SKM-1 (cell line): ENCODE measurements around the gene RTL10.
"Not testable (repeated sequence)": the region's sequence is repeated elsewhere in the genome, so short reads cannot be mapped to it uniquely, and the experiment has no call there.

Source experiments
- DNase-seq: peaks from one replicate; lab custom pipeline; 2025; ENCODE audit not compliant: unreplicated experiment; lab: John Stamatoyannopoulos, UW

RTL10 gene

DNA sequence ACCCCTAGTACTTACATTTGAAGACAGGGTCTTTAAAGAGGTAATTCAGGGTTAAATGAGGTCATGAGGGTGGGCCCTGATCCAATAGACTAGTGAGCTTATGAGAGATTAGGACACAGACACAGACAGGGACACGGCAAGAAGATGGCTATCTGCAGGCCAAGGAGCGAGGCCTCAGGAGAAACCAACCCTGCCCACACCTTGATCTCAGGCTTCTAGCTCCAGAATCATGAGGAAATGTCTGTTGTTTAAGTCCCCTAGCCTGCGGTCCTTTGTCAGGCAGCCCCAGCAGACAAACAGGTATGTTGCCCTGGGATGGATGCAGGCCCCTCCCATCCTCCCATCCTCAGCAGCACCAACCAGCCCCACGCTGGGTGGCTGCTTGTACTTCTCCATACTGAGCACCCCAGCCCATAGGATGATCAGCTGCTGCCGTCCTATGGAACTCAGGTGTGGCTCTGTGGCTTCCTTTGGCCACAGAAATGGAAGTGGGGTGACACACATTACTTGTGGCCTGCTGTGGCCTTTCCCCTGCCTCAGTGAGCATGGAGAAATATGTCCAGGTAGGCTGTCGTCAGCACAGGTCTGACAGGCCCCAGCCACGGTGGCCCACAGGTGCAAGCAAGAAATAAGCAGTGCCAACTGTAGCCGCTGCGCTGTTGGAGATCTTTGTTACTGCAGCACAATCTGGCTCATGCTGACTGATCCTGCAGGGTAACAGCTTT, 7.9 kb downstream of the RTL10 start:
- no peak for DNase-seq

DNA sequence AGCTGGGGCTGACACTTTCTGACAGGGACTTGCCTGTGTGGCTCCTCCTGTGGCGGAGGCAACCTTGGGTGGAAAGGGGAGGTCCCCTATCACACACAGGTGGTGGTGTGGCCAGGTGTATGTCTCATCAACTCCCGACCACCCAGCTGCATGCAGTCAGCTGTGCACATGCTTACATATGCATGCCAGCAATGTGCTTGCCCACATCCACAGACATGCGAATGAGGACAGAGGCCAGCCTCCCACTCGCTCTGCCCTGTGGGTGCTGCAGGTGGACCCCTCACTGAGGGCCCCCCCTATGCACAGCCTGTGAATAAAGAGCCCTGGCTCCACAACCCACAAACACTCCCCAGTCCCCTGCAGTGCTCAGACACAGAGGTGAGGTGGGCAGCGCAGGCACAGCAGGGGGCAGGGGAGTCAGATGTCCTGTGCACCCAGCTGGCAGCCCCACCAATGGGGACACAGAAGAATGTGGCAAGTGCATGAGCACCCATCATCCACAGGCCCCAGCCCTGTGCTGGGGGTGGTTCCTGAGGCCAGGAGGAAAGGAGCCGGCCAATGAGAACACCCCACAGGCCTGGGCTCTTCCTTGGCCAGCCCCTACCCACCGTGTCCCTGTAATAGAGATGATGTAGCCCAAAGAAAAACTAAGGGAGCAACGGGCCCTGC, 9.5 kb downstream of the RTL10 start:
- DNase-seq, result no peak

DNA sequence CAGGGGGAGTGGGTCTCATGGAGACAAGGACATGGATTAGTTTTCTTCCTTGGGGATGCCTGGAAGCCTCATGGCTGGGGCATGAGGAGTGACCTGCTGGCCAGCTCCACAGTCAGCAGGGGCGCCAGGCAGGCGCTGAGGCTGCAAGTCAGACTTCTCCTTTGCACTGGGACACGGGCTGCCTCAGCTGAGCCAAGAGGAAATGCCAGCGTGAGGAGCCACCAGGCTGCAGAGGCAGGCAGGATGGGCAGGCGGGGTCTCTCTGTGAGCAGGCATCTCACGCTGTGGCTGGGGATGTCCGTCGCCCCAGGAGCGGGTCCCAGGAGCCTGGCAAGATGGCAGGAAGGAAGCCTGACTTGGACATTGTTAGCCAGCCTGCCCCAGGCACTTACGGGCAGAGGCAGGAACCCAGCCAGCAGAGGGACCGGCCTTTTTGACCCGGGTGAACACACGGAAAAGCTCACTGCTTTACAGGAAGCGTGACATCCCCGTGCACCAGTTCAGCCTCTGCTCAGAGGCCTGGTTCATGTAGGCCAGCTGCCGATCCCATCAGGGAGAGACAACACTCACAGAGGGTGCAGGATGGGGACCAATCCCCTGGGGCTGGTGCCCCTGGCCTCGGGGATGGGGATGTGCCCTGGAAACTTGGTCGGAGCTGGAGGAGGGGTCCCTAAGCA, 10.2 kb downstream of the RTL10 start:
- no peak for DNase-seq

DNA sequence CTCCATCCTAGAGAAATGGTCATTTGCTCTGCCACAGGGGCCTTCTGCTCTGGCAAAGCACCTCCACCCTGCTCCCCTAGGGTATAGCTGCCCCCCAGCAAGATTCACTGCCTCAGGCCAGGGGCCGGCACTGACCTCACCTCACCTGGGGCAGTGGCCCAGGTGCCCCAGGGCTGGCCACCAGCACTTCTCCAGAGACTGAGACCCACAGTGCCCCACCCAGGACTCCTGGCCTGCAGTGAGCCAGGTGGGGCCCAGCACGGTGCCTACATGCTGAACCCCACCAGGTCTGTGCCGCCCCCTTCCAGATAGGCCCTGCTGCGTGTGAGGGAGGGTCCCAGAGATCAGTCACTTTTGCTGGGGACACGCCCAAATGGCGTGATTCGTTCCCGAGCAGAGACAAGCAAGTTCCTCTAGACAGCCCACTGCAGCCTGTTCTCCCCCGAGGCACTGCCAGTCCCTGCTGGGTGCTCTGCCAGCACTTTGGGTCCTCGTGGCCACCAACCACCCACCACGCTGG, 10.8 kb downstream of the RTL10 start:
- DNase-seq, result no peak

DNA sequence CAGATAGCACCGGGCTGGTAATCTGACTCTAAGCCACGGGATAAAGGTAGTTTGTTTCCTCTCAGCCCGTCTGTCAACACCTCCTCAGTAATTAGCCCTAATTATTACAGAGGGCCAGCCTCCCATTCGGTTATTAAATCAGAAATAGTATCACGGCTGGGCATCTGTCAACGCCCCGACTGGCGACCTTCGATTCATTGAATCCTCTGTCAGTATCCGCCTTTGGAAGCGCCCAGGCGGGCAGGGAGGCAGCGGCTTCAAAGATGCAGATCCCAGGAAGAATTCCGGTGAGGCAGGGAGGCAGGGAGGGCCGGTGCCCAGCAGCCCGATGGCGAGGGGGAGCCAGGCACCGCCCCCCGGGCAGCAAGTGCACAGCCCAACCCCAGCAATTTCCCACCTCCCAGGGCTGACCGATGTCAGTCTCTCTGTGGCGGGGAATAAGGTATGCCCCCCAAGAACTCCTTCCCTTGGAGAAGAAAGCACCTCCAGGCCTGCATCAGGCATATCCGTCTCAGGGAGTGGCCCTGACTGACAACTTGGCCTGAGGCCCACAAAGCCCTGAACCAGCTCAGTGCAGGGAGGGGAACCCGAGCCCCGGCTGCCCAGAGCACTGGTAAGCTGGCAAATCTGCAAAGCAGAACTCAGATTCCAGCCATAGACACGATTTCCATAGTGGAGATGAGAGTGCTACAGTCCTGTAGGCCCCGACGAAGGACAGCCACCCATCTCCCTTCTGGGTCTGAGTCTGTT, 11.4 kb downstream of the RTL10 start:
- DNase-seq, result no peak

DNA sequence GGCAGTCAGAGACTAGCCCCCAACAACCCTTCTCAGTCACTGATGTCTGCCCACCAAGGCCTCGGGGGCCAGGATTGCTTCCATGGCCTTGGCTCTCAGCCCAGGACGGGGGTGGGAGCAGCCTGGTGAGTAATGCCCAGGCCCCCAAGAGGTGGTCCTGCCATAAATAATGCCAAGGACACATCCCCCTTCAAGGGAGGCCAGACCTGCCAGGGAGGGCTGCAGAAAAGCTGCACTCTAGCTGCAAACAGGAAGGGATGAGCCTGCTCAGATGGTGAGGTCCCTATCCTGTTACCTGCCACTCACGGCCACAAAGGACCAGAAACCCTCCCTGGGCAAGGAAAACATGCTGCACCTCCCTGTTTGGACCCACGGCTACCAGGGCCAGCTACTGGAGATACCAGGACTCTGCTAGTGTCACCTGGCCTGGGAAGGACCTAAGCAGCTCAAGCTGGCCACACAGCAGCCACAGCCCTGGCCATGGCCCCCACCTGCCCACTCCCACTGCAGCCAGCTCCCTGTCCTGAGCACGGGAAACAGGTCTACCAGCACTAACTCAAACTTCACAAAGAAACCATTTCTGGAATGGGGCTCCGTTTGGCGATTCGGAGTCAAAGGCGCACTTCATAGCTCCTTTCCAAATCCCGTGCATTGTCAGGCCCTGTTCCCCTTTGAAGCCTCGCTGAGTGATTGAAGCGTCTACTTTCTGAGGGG, 12.1 kb downstream of the RTL10 start:
- no peak for DNase-seq

DNA sequence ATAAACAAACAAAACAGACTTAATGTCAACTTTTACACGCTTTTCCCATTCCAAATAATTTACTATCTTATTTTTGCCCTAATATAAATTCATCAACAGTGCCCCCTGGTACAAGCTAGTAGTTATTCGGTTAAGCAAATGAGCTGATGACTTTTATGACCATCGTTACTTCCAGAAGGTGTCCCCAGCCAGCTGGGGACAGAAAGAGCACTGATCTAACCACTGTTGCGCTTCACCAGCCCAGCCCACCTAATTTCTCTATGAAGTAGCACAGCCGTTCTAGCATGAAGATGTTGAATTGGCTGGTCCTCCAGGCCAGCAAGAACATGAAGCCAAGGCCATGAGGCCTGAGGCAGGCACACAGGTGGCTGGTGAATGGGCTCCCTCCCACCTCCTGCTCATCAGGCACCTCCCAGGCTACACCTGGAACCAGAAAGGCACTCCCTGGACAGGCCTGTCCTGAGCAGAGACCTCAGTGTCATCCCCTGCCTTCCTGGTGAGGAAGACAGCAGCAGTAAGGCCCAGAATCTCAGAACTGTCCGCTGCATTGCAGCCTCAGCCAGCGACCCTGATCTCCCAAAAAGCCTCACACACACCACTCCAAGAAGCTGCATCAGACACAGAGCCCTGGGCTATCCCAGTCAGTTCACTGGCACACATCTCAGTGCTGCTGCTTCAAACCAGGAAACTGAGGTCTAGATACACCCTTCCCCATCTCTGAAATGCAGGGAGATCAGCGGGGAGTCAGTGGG, 12.9 kb downstream of the RTL10 start:
- no peak for DNase-seq

DNA sequence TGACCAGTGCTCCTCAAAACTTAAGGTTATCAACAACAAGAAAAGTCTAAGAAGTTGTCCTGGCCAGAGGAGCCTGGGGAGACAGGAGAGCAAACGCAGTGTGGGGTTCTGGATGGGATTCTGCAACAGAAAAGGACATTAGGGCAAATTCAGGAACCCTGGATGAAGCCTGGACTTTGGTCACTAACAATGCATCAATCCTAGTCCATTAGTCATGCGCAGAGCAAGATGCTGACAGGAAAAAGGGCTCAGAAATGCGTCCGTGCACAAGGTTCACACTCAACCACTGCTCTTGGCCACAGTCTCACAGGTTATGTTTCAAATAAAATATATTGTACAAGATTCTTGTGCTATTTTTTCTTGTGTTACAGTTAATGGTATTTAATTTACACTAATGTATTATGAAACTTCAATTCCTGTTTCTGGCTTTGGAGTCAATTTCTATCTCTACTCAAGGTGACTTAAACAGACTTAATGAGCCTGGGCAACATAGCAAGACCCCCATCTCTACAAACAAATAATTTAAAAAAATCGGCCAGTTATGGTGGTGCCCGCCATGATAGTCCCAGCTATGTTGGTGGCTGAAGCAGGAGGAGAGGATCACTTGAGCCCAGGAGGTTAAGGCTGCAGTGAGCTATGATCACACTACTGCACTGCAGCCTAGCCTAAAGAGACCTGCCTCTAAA, 13.6 kb downstream of the RTL10 start:
- DNase-seq, result no peak

DNA sequence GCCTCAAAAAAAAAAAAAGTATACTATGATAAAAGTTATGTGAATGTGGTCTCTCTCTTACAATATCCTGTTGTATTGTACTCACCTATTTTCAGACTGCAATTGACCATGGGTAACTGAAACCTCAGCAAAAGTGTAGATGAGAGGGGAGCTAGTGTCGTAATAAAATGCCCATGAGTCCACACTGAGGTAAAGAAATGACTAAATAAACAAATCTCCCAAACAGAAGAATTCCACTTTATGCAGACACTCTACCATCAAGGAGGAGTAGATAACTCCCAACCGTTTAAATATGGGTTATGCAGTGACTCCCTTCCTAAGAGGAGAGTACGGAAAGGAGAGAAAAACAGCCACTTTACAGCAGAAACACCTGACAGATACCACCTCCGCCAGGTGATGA, 14.6 kb downstream of the RTL10 start:
- no peak for DNase-seq

DNA sequence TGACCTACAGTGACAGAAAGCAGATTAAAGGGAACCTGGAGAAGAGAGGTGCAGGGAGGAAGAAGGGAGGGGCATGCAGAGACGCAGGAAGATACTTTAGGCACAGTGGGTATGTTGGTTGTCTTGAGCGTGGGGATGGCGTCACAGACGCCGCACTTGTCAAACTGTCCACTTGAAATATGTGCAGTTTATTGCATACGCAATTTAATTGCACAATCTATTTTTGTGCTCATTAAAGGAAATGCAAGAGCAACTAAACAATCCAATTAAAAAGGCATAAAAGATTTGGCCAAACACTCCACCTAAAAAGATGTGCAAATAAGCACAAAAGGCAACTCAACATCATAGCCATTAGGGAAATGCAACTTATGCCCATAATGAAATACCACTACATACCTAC, 16.8 kb downstream of the RTL10 start:
- no peak for DNase-seq

DNA sequence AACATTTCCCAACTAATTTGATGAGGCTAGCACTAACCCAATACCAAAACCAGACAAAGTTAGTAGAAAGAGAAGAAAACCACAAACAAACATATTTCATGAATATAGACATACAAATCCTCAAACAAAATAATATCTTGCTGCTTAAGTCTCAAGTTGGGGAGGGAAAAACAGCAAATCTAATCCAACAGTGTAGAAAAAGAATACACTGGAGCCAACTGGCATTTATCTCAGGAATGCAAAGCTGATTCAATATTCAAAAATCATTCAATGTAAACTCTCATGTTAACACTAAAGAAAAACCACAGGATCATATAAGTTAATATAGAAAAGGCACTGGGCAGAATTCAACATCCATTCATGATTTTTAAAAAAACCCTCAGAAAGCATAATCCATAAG, 18.2 kb downstream of the RTL10 start:
- DNase-seq, result no peak

DNA sequence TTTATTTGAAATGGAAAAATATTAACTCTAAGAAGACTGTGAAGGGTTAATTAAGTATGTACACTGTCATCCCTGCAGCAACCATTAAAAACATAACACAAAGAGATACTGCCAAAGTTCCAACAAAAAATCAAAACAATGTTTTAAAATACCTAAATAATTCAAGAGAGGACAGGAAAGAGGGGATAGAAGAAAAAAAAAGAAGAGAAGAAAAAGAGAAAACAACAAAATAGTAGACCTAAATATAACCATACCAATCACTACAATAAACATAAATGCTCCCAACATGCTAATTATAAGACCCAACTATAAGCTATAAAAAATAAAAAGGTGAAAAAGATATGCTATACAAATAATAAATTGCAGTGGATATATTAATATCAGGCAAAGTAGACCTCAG, 20.1 kb downstream of the RTL10 start:
- no peak for DNase-seq

DNA sequence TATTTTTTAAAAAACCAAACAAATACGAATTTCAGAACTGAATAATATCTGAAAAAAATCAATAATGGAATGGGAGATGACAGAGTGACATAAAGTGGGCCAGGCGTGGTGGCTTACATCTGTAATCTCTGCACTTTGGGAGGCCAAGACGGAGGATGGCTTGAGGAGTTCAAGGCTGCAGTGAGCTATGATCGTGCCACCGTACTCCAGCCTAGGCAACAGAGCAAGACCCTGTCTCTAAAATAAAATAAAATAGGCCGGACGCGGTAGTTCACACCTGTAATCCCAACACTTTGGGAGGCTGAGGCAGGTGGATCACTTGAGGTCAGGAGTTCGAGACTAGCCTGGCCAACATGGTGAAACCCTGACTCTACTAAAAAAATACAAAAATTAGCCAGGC, 21.3 kb downstream of the RTL10 start:
- DNase-seq, result not testable (repeated sequence)

DNA sequence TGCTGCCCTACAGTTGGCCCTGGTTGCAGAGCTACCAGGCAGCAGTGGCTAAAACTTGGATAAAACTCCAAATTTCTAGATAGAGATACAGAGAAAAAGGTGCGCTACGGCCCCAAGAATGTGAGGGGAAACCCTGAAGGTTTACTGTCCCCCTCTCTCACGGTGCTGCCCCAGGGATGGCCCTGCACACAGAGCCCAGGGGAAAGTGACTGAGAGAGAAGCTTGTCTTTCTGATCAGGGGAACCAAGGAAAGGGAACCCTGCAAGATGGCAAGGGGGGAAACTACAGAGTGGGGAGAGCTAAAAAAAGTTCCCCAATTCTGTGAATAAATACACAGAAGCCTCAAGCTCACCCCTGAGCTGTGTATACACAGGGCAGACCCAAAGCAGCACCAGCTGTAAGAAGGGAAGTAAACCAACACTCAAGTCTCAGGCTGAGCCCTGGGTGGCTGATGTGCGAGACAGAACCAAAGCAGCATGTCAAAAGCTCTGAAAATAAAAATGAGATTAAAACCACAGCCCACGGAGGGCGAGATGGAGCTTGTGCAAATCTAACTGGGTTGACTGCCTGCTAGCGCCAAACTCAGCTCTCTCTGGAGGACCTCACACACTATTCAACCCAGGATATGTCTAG, 22.1 kb downstream of the RTL10 start:
- no peak for DNase-seq

DNA sequence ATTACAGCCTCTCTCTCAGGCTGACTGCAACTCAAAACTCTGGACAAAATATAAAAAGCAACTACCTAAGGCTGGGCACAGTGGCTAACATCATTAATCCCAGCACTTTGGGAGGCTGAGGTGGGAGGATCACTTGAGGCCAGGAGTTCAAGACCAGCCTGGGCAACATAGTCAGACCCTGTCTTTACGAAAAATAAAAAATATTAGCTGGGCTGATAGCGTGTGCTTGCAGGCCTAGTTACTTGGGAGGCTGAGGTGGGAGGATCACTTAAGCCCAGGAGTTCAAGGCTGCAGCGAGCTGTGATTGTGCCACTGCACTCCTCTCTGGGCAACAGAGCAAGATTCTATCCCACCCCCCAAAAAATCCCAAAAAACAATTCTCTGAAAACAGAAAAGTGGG, 22.7 kb downstream of the RTL10 start:
- DNase-seq, result not testable (repeated sequence)

DNA sequence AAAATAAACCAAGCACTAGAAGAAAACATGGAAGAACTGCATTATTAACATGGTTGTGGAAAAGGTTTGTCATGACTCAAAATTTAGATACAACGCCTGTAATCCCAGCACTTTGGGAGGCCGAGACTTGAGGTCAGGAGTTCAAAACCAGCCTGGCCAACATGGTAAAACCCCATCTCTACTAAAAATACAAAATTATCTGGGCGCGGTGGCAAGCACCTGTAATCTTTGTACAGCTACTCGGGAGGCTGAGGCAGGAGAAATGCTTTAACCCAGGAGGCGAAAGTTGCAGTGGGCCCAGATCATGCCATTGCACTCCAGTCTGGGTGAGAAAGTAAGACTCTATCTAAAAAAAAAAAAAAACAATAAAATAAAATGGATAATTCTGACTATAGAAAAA, 23.7 kb downstream of the RTL10 start:
- no peak for DNase-seq

DNA sequence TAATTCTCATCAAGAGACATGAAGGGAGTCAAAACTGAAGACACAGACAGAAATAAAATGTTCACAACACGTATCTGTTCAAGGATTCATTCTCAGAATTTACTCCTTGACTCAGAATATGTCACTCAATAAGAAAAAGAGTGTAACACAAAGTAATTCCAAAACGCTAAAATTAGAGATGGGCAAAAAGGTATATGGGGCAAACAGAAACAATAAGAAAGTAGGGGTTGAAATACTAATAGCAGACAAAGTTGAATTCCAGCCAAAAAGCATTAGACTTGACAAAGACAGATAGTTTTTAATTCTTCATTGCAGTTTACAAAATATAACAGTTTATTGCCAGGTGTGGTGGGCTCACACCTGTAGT, 26.7 kb downstream of the RTL10 start:
- no peak for DNase-seq

DNA sequence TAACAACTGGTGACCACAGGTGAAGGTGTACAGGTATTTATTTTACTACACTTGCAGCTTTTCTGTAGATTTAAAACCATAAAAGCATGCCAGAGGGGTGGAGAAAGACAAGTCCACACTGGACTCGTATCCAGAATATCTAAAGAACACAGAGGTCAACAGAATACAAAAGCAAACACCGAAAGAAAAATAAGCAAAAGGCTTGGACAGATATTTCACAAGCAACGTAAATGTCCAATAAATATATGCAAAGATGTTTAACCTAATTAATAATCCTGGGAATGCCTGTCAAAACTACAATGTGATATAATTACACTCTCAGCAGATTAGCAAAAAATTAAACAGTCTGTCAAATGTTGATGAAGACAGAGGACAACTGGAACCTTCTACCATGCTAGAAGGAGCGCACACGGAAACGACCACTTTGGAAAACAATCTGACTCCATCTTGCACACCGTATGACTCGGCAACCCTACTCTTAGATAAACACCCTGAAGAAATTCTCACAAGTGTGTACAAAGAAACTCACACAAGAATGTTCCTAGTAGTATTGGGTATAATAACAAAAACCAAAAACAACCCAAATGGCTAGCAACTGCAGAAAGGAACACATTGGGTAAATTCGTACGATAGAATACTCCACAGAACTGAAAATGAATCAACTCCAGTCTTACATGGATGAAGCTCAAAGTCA, 27.2 kb downstream of the RTL10 start:
- no peak for DNase-seq

DNA sequence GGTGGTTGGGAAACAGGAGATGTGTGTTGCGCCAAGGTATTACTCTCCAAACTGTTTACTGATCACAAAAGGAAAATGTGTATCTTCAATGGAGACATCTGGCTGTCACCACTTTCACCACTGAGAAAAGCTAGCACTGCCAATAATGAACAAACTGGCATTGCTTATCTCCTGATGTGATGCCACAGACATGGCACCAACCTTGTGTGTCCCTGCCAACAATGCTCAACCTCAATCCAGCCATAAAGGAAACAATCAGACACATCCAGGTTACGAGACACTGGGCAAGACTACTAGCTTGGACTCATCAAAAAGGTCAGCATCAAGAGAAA, 28.1 kb downstream of the RTL10 start:
- no peak for DNase-seq
